SK-N-MC (cell line): ENCODE measurements around the gene SCFD2.

Experiments
- EZH2 ChIP-seq: fragments of 200-600 bp; sonication (generic); IDR thresholded peaks from one replicate; pipeline ENCODE4 v1.6.1; 2017; ENCODE audit warnings: antibody characterized with exemption
- POLR2AphosphoS5 ChIP-seq: IDR thresholded peaks from 2 replicates; pipeline ENCODE4 v1.6.1; 2012; ENCODE audit warnings: mild to moderate bottlenecking, low read depth, low read length, borderline replicate concordance

DNA sequence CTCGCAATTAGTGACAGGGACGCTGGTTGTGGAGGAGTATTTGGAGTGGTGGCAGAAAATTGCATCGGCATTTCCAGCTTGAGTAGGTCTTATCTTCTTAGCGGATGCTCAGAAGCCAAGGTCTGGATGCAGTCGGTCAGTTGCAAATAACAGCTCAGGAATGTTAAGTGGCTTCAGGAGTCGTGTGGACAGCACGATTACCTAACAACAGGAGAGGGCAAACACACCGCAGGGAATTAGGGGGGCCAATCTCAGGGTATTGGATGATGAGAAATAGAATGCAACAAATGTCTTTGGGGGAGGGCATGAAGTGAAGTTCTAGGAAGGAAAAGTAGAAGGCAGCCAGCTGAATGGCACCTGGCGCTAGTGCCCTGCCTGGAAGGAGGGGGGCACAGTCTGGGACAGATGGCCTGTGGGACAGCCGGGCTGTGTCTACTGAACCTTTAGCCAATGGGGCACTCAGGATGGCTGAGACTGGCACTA lies 492.0 kb downstream of the SCFD2 start:
- TF ChIP-seq POLR2AphosphoS5 (no peak), EZH2 (no peak)
